HTERT RPE-1 (cell line): Measurements from ENCODE around the gene HLTF.

Source experiments
- in situ Hi-C: fragments of 300-500 bp; cut with MboI; formaldehyde crosslinking; loops from 4 replicates; pipeline ENCODE4 v1.14.3; 2020; ENCODE audit warnings: low sequenced_read_pairs

HLTF gene

GRCh38 chr3:149020196-149020838, 66.0 kb downstream of the HLTF start:
- in situ Hi-C loops: no loop called here

GRCh38 chr3:149019580-149019979, 66.8 kb downstream of the HLTF start:
- in situ Hi-C loops: no loop called here

GRCh38 chr3:149018247-149018646, 68.1 kb downstream of the HLTF start:
- in situ Hi-C loops: no loop called here

- in situ Hi-C loops: no loop called here
These were observed 69.4 kb downstream of the HLTF start for GRCh38 chr3:149016669-149017541.

GRCh38 chr3:149016242-149016641, 70.1 kb downstream of the HLTF start:
- in situ Hi-C loops: no loop called here

- in situ Hi-C loops: no loop called here
These were observed 70.9 kb downstream of the HLTF start for GRCh38 chr3:149015393-149015792.

- in situ Hi-C loops: no loop called here
These were observed 72.6 kb downstream of the HLTF start for GRCh38 chr3:149013726-149014125.

- in situ Hi-C loops: no loop called here
These were observed 74.7 kb downstream of the HLTF start for GRCh38 chr3:149011676-149012075.

- in situ Hi-C loops: no loop called here
These were observed 75.4 kb downstream of the HLTF start for GRCh38 chr3:149010966-149011365.

GRCh38 chr3:149010504-149010951, 75.8 kb downstream of the HLTF start:
- in situ Hi-C loops: no loop called here

GRCh38 chr3:149009732-149010131, 76.6 kb downstream of the HLTF start:
- in situ Hi-C loops: no loop called here

- in situ Hi-C loops: no loop called here
These were observed 78.6 kb downstream of the HLTF start for GRCh38 chr3:149007567-149008257.

GRCh38 chr3:149005416-149005815, 80.9 kb downstream of the HLTF start:
- in situ Hi-C loops: no loop called here

GRCh38 chr3:149004622-149005021, 81.7 kb downstream of the HLTF start:
- in situ Hi-C loops: no loop called here

GRCh38 chr3:149003653-149004305, 82.6 kb downstream of the HLTF start:
- in situ Hi-C loops: no loop called here

GRCh38 chr3:149001727-149002126, 84.6 kb downstream of the HLTF start:
- in situ Hi-C loops: no loop called here

GRCh38 chr3:149000206-149000745, 86.1 kb downstream of the HLTF start:
- in situ Hi-C loops: no loop called here

- in situ Hi-C loops: no loop called here
These were observed 86.5 kb downstream of the HLTF start for GRCh38 chr3:148999806-149000205.

GRCh38 chr3:148998715-148999423, 87.5 kb downstream of the HLTF start:
- in situ Hi-C loops: no loop called here

GRCh38 chr3:148998297-148998696, 88.0 kb downstream of the HLTF start:
- in situ Hi-C loops: no loop called here
